Measurements from ENCODE around the gene FOXC2. TPM values are rescaled to one million over a fixed set of nuclear protein-coding genes. Genes with fewer than 3 reads are reported as not detected.

FOXC2 gene
- total RNA-seq, 4 donors from 2014 or later = 0.40 to 1.5 (median 0.50) TPM

- TF ChIP-seq EP300 (IDR thresholded peaks at IDR 0.05) (no peak), CTCF (IDR thresholded peaks at IDR 0.05) (no peak), POLR2A (IDR thresholded peaks at IDR 0.05) (no peak), POLR2AphosphoS5 (IDR thresholded peaks at IDR 0.05) (no peak)
- WGBS, 2 donors (ENCODE audit: low coverage in 1 of 2) = 78 to 79% methylated on average over 3 to 5 of the region's 5 CpGs
- Histone ChIP-seq H3K36me3 (no peaks in the 10 kb centered on the region), H3K9me3 (no peaks in the 10 kb centered on the region), H3K4me3 (no peak overlapping the region), H3K4me1 (no peaks in the 10 kb centered on the region), H3K27me3 (peaks cover 45% of the 10 kb centered on the region), H3K27ac (no peak overlapping the region)
- ATAC-seq = no peak
These were observed 48.1 kb downstream of the FOXC2 start for GRCh38 chr16:86614699-86615098.

GRCh38 chr16:86616906-86617305, 50.3 kb downstream of the FOXC2 start:
- TF ChIP-seq POLR2AphosphoS5 (IDR thresholded peaks at IDR 0.05) = no peak
- no peak for TF ChIP-seq EP300 (IDR thresholded peaks at IDR 0.05)
- TF ChIP-seq POLR2A (IDR thresholded peaks at IDR 0.05) = no peak
- no peaks in the 10 kb centered on the region for H3K36me3 ChIP-seq
- no peaks in the 10 kb centered on the region for H3K4me1 ChIP-seq
- H3K27me3 ChIP-seq = peaks cover 42% of the 10 kb centered on the region
- no peak for ATAC-seq
- H3K9me3 ChIP-seq = no peaks in the 10 kb centered on the region
- WGBS, 2 donors (ENCODE audit: low coverage in 1 of 2) = 33 to 46% methylated on average over 5 of the region's 5 CpGs
- no peak overlapping the region for H3K4me3 ChIP-seq
- no peak overlapping the region for H3K27ac ChIP-seq

- TF ChIP-seq POLR2A (IDR thresholded peaks at IDR 0.05) = no peak
- TF ChIP-seq EP300 (IDR thresholded peaks at IDR 0.05) = no peak
- no peak for TF ChIP-seq CTCF (IDR thresholded peaks at IDR 0.05)
- TF ChIP-seq POLR2AphosphoS5 (IDR thresholded peaks at IDR 0.05) = no peak
- Histone ChIP-seq H3K9me3 (no peaks in the 10 kb centered on the region), H3K27me3 (peaks cover 36% of the 10 kb centered on the region), H3K27ac (no peak overlapping the region), H3K4me3 (no peak overlapping the region), H3K4me1 (no peaks in the 10 kb centered on the region), H3K36me3 (no peaks in the 10 kb centered on the region)
- WGBS, 2 donors (ENCODE audit: low coverage in 1 of 2) = 64 to 100% methylated on average over 5 to 12 of the region's 16 CpGs
- ATAC-seq = no peak
These were observed 52.0 kb downstream of the FOXC2 start for GRCh38 chr16:86618431-86619238.

Other genes starting within 250 kb of the FOXC2 start
- gene FOXF1, start 56.3 kb upstream of the FOXC2 start, total RNA-seq = 10 to 100 TPM; 39.7 to 81.1 (median 59.3) TPM
- 10 to 100 TPM; 12.5 to 26.6 (median 19.3) TPM for gene MTHFSD, start 11.6 kb upstream of the FOXC2 start, total RNA-seq
- gene FOXL1, start 11.7 kb downstream of the FOXC2 start, total RNA-seq = under 1 TPM in 3 of 4 donors, not detected in 1; 0.25 to 0.81 (median 0.58) TPM